Measurements from ENCODE around the gene KRR1.

The KRR1 gene

GRCh38 chr12:75511116-75512048, at the start of gene KRR1:
Gene KRR1, minus strand, starts transcription at chr12:75511609. Its CDS starts 12 bp downstream, at chr12:75511597.
- DNase-seq = peak; percentile 93

- DNase-seq = no peak
Measured at GRCh38 chr12:75560167-75560566, 48.8 kb upstream of the KRR1 start.

- DNase-seq = no peak
Measured at GRCh38 chr12:75558287-75558686, 46.9 kb upstream of the KRR1 start.

GRCh38 chr12:75556311-75556899, 45.0 kb upstream of the KRR1 start:
- DNase-seq = no peak

DNA sequence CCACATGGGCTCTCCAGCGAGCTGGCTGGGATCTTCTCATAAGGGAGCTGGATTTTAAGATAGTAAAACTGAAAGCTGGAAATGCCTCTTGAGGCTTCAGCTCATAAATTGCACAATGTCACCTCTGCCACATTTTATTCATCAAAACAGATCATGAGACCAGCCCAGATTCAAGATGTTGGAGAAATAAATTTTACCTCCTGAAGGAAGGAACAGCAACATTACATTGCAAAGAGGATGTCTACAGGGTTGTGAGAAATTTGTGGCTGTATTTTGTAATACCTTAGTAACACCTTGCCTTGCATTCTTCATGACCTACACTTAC, 43.1 kb upstream of the KRR1 start:
- DNase-seq = no peak

DNA sequence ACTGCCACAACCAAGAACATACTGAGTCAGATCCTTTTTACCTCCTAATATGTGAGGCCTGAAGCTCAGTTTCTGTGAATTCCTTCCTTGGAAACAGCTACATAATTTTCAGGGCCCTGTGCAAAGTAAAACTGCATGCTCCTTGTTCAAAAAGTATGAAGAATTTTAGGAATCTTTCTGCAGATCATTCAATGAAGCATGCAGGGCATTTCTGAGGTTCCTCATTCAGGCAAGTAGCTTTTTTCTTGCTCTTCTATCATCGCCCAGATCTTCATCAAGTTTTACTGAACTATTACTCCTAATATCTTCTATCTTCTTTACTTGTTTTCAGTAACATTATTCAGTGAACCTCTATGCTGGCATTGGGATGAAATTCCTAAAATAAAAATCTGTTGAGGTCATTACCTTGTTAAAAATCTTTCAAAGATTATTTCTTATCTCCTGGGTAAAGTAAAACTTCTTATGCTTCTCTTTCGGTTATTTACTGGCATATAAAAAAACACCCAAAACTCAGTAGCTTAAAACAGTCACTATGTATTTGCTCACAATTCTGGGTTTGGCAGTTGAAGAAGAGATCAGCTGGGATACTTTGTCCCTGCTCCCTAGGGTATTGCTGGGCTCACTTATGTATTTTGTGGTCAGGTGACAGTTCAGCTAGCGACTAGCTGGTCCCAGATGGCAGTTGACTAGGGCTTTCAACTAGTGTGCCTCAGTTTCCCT, 42.6 kb upstream of the KRR1 start:
- DNase-seq = no peak

DNA sequence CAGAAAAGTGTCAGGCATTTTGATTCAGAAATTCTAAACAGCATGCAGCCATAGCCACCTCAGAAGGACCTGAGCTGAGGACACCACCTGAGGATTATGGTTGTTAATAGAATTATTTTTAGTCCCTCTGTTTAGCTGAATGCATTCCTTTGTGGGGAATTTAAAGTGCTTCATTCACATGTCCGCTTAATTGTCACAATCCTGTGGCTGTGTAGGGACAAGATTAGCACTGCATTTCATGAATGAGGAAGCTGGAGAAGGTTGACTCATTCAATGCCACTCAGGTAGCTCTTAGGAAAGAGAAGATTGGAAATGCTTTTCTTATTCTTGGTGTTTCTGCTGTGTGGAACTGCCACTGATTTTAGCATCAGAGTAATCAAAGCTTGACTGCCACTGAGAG, 42.0 kb upstream of the KRR1 start:
- no peak for DNase-seq

GRCh38 chr12:75551477-75551876, 40.1 kb upstream of the KRR1 start:
- no peak for DNase-seq

GRCh38 chr12:75550401-75551240, 39.2 kb upstream of the KRR1 start:
- no peak for DNase-seq

- no peak for DNase-seq
Measured at GRCh38 chr12:75549989-75550388, 38.6 kb upstream of the KRR1 start.

- no peak for DNase-seq
Measured at GRCh38 chr12:75548879-75549278, 37.5 kb upstream of the KRR1 start.

GRCh38 chr12:75545636-75546035, 34.2 kb upstream of the KRR1 start:
- no peak for DNase-seq

GRCh38 chr12:75543529-75543928, 32.1 kb upstream of the KRR1 start:
- no peak for DNase-seq

GRCh38 chr12:75542942-75543341, 31.5 kb upstream of the KRR1 start:
- no peak for DNase-seq

DNA sequence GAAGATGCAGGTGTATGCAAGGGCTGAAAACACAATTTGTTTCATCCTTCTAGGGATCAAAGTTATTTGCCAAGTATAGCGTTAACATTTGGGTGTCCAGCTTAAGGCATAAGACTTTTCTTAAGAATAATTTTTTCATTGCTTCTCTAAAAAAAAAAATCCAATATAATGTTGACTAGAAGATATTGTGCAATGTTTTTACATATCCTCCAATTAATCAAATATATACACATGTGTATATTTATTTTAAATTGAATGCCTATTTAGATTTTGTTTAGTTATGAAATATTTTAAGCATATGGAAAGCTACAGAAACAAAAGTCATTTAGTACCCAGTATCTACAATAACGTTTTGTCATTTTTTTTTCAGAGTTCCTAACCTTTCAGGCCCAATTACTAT, 28.5 kb upstream of the KRR1 start:
- no peak for DNase-seq

DNA sequence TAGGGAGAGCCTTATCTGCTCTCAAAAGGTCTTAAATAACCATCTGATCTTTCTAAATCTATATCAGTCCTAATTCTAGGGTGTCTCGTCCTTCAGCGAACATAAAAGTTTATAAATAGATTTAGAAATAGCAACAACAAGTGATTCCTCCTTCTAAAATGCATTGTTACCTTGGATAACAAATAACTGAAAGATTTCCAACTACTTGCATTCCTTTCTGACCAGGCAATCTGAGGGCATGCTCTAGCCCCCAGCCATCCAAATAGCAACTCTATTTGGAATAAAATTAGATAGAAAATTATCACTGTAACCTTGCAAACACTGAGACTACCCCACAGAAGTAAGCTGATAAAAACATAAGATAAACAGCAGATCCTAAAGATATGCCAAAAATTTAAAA, 21.8 kb upstream of the KRR1 start:
- no peak for DNase-seq

DNA sequence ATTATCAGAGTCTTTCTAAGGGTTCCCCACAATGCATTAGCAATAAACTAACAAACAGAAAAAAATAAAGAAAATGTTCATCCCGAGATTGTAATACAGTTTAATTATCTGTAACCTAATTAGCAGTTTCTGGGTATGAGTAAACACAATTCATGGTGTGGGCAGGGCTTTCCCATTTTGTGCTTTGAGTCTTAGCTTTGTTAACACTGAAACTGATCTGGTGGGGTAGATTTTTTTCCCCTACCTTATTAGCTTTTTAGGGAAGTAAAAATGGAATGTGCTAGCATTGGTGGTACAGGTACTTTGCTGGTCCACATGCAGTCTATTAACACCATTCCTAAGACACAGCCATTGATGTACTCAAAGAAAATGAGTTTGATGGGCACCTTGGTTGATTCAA, 18.4 kb upstream of the KRR1 start:
- DNase-seq = no peak

DNA sequence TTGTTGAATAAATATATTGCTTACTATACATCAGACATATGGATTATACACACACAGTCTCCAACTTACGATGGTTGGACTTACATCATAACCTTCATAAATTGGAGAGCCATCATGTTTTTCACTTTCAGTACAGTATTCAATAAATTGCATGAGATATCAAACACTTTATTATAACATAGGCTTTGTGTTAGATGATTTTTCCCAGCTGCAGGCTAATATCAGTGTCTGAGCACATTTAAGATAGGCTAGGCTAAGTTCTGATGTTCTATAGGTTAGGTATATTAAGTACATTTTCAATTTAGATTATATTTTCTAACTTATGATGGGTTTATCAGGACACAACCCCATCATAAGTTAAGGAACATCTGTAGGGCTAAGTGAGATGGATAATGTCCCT, 17.9 kb upstream of the KRR1 start:
- DNase-seq = no peak

DNA sequence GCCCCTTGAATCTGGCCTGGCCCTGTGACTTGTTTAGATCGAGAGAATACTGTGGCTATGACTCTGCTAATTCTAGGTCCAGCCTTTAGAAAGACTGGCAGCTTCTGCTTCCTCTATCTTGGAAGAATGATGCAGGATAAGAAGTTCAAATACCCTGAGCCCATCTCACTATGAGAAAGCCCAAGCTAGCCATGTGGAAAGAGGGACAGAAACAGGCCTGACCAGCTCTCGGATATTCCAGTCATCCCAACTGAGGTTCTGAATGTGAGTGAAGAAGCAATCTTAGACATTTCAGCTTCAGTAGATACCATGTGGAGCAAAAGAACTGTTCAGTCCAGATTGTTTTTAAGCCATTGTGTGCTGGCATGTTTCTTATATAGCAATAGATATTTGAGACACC, 17.3 kb upstream of the KRR1 start:
- DNase-seq = no peak

- DNase-seq = peak; percentile 9
Measured at GRCh38 chr12:75528272-75528671, 16.9 kb upstream of the KRR1 start.

- peak; percentile 80 for DNase-seq
Measured at GRCh38 chr12:75526655-75527511, 15.5 kb upstream of the KRR1 start.

GRCh38 chr12:75525263-75525662, 13.9 kb upstream of the KRR1 start:
- no peak for DNase-seq
